GM12865 (cell line): ENCODE data around the gene VARS1.

Experiments used
- DNase-seq: peaks from one replicate; pipeline ENCODE4 v3.0.0; 2010; ENCODE audit warnings: low read depth
- H3K4me3 ChIP-seq: 2 replicates; pipeline ENCODE4 v1.5.1; 2011; ENCODE audit warnings: mild to moderate bottlenecking, low read depth, low read length, control low read depth
- CTCF ChIP-seq: IDR thresholded peaks from 2 replicates; pipeline ENCODE4 v1.5.1; 2011; ENCODE audit warnings: low read length, control low read depth, low read depth, inconsistent platforms; ENCODE audit not compliant: insufficient read depth; ENCODE audit errors: missing control alignments

Gene VARS1

GRCh38 chr6:31778999-31779885 lies 16.3 kb downstream of the VARS1 start:
- H3K4me3 ChIP-seq: no peak overlapping the region
- DNase-seq: no peak
- TF ChIP-seq CTCF: no peak

- no peak overlapping the region for H3K4me3 ChIP-seq
- DNase-seq: no peak
- TF ChIP-seq CTCF: no peak
Measured at GRCh38 chr6:31778193-31778592, 17.4 kb downstream of the VARS1 start.

- DNase-seq: no peak
- H3K4me3 ChIP-seq: no peak overlapping the region
- no peak for TF ChIP-seq CTCF
Measured at GRCh38 chr6:31777667-31778050, 17.9 kb downstream of the VARS1 start.

- no peak for TF ChIP-seq CTCF
- peak; percentile 83 for DNase-seq
- H3K4me3 ChIP-seq: no peak within 1 kb of the TSS
Measured at GRCh38 chr6:31776989-31777666, 18.4 kb downstream of the VARS1 start, which contains the start of gene VWA7. VWA7 (minus strand) TSS chr6:31777328; CDS start chr6:31776779, 549 bp downstream.

GRCh38 chr6:31776485-31776988 lies 19.0 kb downstream of the VARS1 start:
- TF ChIP-seq CTCF: no peak
- no peak for DNase-seq
- no peak overlapping the region for H3K4me3 ChIP-seq

GRCh38 chr6:31775633-31776484 lies 19.7 kb downstream of the VARS1 start:
- no peak for DNase-seq
- no peak for TF ChIP-seq CTCF
- no peak overlapping the region for H3K4me3 ChIP-seq
